Right atrium auricular region (tissue), 2 donors: ENCODE data around the gene ABL1. TPM values are rescaled to one million over a fixed set of nuclear protein-coding genes. Genes with fewer than 3 reads are reported as not detected.

Source experiments
- DNase-seq: peaks from one replicate; pipeline ENCODE4 v3.0.0-alpha.2; 2019; ENCODE audit warnings: low spot score
- H3K27ac ChIP-seq, 2 donors: fragments of 200-600 bp; sonication (generic); 1 replicate in 1 of 2; 2 replicates in 1 of 2; pipeline ENCODE4 v1.5.1; 2016 to 2019
- H3K27me3 ChIP-seq, 2 donors: fragments of 200-600 bp; sonication (generic); one replicate each; pipeline versions ENCODE4 v1.5.1 to v1.6.0; 2017 to 2019
- H3K36me3 ChIP-seq: fragments of 200-600 bp; sonication (generic); one replicate; pipeline ENCODE4 v1.5.1; 2016
- H3K4me1 ChIP-seq, 2 donors: fragments of 200-600 bp; sonication (generic); one replicate each; pipeline versions ENCODE4 v1.5.1 to v1.6.0; 2017 to 2019
- H3K4me3 ChIP-seq, 2 donors: fragments of 200-600 bp; sonication (generic); 1 replicate in 1 of 2; 2 replicates in 1 of 2; pipeline ENCODE4 v1.5.1; 2017 to 2019; ENCODE audit warnings: mild to moderate bottlenecking in 1 of 2, moderate library complexity in 1 of 2
- H3K9me3 ChIP-seq, 2 donors: fragments of 200-600 bp; sonication (generic); one replicate each; pipeline ENCODE4 v1.5.1; 2019
- total RNA-seq, 2 donors: library from RNA; depleted of rRNA; stranded (reverse); fragments of >200 nt; gene quantifications; one replicate each; pipeline ENCODE4 v1.1.0, GENCODE V29; 2016
- TF ChIP-seq, protein P1 (sequence below), 2 donors: fragments of 200-600 bp; sonication (generic); IDR thresholded peaks; one replicate each; pipeline ENCODE4 v1.5.1; 2019; ENCODE audit warnings: antibody characterized with exemption in 2 of 2

ABL1 gene
- total RNA-seq, 2 donors from 2014 or later, result 26.3 to 38.9 TPM

DNA sequence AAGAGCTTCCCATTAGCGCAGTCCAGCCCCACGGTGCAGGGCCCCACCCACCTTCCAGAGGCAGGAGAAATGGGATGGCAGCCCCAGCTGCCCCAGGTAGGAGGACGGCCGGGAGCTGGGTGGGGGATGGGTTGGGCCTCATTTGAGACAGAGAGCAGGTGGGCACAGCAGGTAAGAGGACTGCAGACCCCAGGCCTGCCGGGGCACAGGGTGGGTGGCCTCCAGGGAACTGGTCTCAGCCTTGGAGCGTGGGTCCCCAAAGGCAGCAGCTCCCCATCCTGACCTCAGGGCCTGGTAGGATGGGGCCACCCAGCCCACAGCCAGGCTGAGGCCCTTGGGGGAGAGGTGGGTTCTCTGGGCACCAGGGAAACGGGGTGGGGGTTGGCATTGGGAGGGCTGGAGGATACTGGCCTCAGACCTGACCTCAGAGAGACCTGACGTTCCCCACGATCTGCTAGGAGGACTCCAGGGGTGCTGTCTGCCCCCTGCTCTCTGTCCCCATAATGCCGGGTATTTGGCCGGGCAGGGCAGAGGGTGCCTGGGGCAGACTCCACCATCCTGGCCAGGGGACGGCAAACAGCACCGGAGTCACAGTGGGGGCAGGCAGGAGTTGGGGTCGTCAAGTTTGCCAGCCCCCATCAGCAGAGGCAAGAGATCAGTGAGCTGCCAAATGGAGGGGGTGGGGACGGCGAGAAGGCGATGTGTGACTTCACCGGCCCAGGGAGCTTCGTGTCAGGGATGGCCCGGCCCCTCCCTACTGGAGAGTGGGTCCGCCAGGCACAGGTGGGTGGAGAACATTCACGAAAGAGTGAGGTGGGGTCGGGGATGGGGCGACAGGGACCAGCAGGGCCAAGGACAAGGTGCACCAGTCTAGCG is 68.4 kb downstream of the ABL1 start:
- Histone ChIP-seq H3K27me3 (no peaks in the 10 kb centered on the region), H3K36me3 (no peaks in the 10 kb centered on the region), H3K9me3 (no peaks in the 10 kb centered on the region), H3K4me1 (no peaks in the 10 kb centered on the region), H3K4me3 (no peak overlapping the region), H3K27ac (no peak overlapping the region)
- TF ChIP-seq, protein P1, sequence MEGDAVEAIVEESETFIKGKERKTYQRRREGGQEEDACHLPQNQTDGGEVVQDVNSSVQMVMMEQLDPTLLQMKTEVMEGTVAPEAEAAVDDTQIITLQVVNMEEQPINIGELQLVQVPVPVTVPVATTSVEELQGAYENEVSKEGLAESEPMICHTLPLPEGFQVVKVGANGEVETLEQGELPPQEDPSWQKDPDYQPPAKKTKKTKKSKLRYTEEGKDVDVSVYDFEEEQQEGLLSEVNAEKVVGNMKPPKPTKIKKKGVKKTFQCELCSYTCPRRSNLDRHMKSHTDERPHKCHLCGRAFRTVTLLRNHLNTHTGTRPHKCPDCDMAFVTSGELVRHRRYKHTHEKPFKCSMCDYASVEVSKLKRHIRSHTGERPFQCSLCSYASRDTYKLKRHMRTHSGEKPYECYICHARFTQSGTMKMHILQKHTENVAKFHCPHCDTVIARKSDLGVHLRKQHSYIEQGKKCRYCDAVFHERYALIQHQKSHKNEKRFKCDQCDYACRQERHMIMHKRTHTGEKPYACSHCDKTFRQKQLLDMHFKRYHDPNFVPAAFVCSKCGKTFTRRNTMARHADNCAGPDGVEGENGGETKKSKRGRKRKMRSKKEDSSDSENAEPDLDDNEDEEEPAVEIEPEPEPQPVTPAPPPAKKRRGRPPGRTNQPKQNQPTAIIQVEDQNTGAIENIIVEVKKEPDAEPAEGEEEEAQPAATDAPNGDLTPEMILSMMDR (IDR thresholded peaks at IDR 0.05), result no peak
- no peak for DNase-seq

DNA sequence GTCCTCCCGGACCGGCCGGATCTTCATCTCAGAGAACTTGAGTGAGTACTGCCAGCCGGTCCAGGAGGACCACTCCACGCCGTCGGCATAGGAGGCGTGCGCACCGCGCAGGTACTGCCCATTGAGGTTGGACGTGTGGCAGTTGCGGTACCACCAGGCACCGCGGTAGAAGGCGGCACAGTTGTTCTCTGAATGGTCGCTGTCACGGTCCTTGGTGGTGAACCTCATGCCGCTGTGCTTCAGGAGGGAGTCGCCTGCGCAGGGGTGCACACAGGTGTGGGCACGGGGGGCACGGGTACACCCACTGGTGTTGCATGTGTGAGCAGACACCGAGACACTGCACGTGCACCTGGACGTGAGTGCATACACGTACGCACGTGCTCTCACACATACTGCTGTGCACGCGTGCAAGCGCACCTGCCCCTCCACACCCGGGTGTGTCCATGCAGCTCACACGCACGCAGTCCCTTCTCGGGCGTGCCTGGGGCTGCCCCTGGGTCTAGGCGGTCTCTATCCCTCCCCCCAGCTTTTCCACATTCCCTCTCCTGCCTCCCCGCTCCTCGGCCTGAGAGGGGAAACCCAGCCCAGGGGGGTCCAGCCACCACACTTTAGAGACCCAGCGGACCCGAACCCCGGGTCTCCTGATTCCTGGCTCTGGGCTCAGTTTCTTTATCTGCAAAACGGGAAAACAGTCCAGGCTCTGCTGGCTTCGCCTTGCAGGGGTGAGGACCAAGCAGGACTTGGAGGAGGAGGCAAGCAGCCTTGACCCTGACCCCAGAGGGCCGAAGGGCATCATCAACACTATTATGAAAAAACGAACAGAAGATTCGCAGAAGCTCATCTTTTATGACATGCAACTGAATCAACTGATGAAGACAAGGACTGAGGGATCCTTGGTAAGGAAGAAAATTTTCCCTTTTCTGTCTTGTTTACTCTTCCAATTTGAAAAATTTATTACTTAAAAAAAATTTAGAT is 69.3 kb downstream of the ABL1 start:
- Histone ChIP-seq H3K4me1 (no peaks in the 10 kb centered on the region), H3K36me3 (no peaks in the 10 kb centered on the region), H3K27me3 (no peaks in the 10 kb centered on the region), H3K9me3 (no peaks in the 10 kb centered on the region), H3K27ac (no peak overlapping the region), H3K4me3 (no peak overlapping the region)
- TF ChIP-seq, protein P1 (IDR thresholded peaks at IDR 0.05), result no peak
- no peak for DNase-seq

DNA sequence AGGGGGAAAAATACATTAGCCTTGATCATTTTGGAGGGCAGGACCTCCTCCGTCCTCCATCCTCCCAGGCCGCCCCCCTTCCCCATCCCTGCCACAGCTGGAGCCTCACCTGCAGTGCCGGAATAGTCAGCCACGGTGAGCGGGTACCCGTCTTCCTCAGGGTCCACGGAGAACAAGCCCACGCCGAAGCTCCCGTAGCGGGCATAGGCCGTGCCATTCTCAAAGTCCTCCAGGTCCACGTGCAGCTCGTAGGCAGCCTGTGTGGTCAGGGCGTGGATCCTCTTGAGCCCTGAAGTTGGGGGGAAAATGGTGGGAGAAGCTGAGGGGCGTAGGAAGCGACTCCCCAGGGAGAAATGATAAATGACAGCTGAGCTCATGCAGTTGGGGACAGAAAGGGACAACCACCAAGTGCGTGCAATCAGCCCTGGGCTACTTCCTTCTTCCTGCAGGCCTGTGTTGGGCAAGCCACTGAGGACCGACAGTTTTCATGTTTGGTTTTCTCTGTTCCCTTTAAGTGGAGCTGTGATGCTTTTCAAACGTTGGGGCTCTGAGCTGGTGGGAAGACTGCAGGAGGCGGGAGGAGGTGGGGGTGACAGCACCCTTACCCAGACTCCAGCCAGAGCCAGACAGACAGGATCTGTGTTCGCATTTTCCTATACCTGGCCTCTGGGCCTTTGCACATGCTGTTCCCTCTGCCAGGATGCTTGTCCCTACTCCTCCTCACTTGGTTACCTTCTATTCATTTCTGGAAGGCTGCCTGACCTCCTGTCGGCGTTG is 70.3 kb downstream of the ABL1 start:
- Histone ChIP-seq H3K4me3 (no peak overlapping the region), H3K9me3 (no peaks in the 10 kb centered on the region), H3K36me3 (no peaks in the 10 kb centered on the region), H3K27ac (no peak overlapping the region), H3K4me1 (no peaks in the 10 kb centered on the region), H3K27me3 (no peaks in the 10 kb centered on the region)
- TF ChIP-seq, protein P1 (IDR thresholded peaks at IDR 0.05), result no peak
- no peak for DNase-seq

DNA sequence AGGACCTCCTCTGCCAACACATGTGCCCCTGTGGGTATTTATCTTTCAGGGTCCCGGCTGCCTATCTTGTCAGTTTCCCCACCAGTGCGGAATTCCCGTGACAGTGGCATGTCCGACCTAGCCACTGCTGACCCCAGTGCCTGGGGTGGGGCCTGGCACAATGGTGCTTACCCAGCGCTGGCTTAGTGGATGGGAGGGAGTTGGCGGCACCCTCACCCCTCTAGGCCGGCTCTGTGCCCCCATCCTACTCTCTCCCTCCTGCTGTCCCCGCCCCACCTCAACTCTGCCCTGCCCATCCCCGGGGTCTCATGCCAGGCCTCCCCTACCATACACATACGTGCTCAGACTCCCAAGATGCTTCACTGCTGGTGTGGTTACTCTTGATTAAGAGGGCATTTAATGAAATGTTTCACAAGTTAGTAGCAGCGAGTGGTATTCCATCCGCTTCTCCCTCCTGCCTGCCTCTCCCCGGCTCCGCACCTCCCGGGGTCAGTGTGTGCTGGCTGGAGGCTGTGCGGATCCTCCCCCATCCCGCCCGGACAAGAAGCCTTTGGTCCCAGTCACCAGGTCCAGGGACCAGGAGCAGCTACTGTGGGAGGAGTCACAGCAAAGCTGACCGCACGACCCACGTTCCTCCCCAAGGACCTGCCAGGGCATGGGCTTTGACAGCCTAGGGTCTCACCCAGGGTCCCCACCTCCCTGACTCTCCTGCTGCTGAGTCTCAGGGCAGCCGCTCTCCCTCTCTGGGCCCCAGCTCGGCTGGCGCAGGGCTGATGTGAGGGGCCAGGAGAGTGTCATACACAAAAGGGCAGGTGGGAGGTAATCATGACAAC is 71.1 kb downstream of the ABL1 start:
- no peak for DNase-seq
- Histone ChIP-seq H3K36me3 (no peaks in the 10 kb centered on the region), H3K27me3 (no peaks in the 10 kb centered on the region), H3K27ac (no peak overlapping the region), H3K4me1 (no peaks in the 10 kb centered on the region), H3K9me3 (no peaks in the 10 kb centered on the region), H3K4me3 (no peak overlapping the region)
- TF ChIP-seq, protein P1 (IDR thresholded peaks at IDR 0.05), result no peak
